AG04450 (cell line): ENCODE data around the gene NFIA. TPM values are rescaled to one million over a fixed set of nuclear protein-coding genes. Genes with fewer than 3 reads are reported as not detected.

Experiments
- CTCF ChIA-PET: fragments of 300-600, 350-600 bp; formaldehyde crosslinking; extraction: SDS; loops from one replicate; lab custom pipeline; 2022; ENCODE audit warnings: antibody characterized with exemption, inconsistent platforms; lab: Charles Lee
- POLR2A ChIA-PET: fragments of 350-600 bp; formaldehyde crosslinking; extraction: SDS; loops from one replicate; lab custom pipeline; 2021; ENCODE audit warnings: antibody characterized with exemption, inconsistent platforms; lab: Yijun Ruan, JAX
- DNase-seq: peaks from one replicate; pipeline ENCODE4 v3.0.0-alpha.2; 2011; ENCODE audit warnings: low read depth, low spot score
- H3K27ac ChIP-seq: one replicate; pipeline ENCODE4 v1.5.1; 2012; ENCODE audit warnings: low read depth, low read length, control low read depth
- H3K27me3 ChIP-seq: one replicate; pipeline ENCODE4 v1.6.0; 2012; ENCODE audit warnings: low read length; ENCODE audit not compliant: control insufficient read depth, insufficient read depth
- H3K4me3 ChIP-seq: 2 replicates; pipeline ENCODE4 v1.5.1; 2011; ENCODE audit warnings: mild to moderate bottlenecking, low read depth, low read length, control low read depth
- H3K9me3 ChIP-seq: 2 replicates; pipeline ENCODE4 v1.5.1; 2012; ENCODE audit warnings: low read length; ENCODE audit not compliant: control insufficient read depth, insufficient read depth
- polyA plus RNA-seq: library from polyadenylated mRNA; depleted of rRNA; stranded (reverse); fragments of >200 nt; gene quantifications from 2 replicates; pipeline ENCODE4 v1.2.3, GENCODE V29; 2011
- TF ChIP-seq, protein P1 (sequence below): IDR thresholded peaks from 2 replicates; pipeline ENCODE4 v1.5.1; 2011; ENCODE audit warnings: low read depth, low read length, control low read depth, inconsistent platforms

The NFIA gene
- polyA plus RNA-seq, 1 experiment: 3.9 TPM

DNA sequence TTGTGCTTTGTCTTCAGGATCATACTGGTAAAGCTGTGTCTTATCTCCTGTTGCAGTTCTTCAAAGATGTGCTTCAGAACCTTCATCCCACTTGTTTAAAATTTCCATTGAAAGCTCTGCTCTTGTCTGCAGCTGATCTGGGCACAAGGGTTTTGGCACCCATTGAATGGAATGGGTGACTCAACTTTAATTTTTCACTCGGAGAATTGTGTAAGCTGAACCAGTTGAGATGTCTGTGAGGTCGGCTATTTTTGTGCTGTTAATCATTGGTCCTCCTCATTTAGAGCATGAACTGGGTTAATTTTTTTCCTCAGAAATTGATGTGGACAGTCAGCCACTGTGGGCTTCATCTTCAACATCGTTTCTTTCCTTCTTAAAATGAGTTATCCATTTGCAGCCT is 390.5 kb downstream of the NFIA start:
- POLR2A ChIA-PET: no interaction called here
- no peak for DNase-seq

DNA sequence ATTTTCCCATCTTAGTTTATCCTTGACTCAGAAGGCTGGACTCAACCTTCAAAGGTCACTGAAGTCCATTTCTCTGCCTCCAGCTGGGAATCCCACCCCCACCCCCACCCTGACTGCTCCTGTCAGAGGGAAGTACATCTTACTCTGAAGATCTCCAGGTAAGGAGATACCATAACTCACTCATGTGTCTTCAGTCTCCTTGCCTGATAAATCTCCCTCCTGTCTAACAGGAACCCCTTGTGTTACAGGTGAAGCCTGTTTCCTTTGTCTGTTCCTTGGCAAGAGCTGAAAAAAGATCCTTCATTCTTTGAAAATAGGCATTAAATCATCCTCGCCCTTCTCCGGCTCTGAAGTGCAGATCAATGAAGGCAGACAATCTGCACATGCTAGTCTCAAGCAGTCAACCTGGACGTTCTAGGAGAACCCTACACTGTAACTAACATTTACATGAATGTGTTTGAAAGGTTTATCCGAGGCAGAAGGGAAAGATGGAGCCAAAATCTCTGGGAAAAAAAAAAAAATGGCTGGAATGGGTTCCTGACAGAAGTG is 392.0 kb downstream of the NFIA start:
- POLR2A ChIA-PET: no interaction called here
- Histone ChIP-seq H3K9me3 (no peaks in the 10 kb centered on the region), H3K4me3 (no peak overlapping the region), H3K27ac (no peak overlapping the region), H3K27me3 (no peaks in the 10 kb centered on the region)
- CTCF ChIA-PET: no interaction called here
- TF ChIP-seq, protein P1, sequence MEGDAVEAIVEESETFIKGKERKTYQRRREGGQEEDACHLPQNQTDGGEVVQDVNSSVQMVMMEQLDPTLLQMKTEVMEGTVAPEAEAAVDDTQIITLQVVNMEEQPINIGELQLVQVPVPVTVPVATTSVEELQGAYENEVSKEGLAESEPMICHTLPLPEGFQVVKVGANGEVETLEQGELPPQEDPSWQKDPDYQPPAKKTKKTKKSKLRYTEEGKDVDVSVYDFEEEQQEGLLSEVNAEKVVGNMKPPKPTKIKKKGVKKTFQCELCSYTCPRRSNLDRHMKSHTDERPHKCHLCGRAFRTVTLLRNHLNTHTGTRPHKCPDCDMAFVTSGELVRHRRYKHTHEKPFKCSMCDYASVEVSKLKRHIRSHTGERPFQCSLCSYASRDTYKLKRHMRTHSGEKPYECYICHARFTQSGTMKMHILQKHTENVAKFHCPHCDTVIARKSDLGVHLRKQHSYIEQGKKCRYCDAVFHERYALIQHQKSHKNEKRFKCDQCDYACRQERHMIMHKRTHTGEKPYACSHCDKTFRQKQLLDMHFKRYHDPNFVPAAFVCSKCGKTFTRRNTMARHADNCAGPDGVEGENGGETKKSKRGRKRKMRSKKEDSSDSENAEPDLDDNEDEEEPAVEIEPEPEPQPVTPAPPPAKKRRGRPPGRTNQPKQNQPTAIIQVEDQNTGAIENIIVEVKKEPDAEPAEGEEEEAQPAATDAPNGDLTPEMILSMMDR: no peak
- no peak for DNase-seq

More for the DNA sequence above, 390.5 kb downstream of the NFIA start:
- H3K27ac ChIP-seq: no peak overlapping the region
- CTCF ChIA-PET: no interaction called here
- H3K4me3 ChIP-seq: no peak overlapping the region
- TF ChIP-seq, protein P1: no peak
- no peaks in the 10 kb centered on the region for H3K9me3 ChIP-seq
- H3K27me3 ChIP-seq: no peaks in the 10 kb centered on the region

DNA sequence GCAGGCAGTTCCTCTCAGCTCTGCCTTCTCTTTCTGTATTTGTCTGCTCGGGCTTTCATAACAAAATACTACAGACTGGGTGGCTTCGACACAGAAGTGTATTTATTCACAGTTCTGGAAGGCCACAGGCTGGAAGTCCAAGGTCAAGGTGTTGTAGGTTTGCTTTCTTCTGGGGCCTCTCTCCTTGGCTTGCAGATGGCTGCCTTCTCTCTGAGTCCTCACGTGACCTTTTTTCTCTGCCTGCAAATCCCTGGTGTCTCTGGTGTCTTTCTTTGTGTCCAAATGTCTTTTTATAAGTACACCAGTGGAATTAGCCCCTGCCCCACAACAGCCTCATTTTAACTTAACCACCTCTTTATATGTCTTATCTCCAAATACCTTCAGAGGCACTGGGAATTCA is 392.6 kb downstream of the NFIA start:
- TF ChIP-seq, protein P1: no peak
- no peak overlapping the region for H3K27ac ChIP-seq
- ChIA-PET POLR2A (no interaction called here), CTCF (no interaction called here)
- DNase-seq: no peak
- no peaks in the 10 kb centered on the region for H3K9me3 ChIP-seq
- H3K27me3 ChIP-seq: no peaks in the 10 kb centered on the region
- no peak overlapping the region for H3K4me3 ChIP-seq

DNA sequence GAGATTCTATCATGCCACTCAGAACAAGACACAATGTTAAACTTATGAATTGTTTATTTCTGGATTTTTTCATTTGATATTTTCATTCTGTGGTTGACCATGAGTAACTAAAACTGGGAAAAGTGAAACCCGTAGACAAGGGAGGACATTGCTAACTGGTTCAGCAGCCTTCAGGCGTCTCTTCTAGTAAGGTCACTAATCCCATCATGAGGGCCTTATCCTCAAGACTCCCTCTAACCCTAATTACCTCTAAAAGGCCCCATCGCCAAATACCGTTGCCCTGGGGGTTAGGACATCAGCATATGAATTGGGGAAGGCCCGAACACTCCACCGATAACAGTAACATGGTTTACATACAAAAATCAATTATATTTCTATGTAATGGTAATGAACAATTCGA is 394.9 kb downstream of the NFIA start:
- Histone ChIP-seq H3K9me3 (no peaks in the 10 kb centered on the region), H3K4me3 (no peak overlapping the region), H3K27me3 (peaks cover 2% of the 10 kb centered on the region), H3K27ac (no peak overlapping the region)
- TF ChIP-seq, protein P1: no peak
- ChIA-PET POLR2A (no interaction called here), CTCF (no interaction called here)
- DNase-seq: no peak

DNA sequence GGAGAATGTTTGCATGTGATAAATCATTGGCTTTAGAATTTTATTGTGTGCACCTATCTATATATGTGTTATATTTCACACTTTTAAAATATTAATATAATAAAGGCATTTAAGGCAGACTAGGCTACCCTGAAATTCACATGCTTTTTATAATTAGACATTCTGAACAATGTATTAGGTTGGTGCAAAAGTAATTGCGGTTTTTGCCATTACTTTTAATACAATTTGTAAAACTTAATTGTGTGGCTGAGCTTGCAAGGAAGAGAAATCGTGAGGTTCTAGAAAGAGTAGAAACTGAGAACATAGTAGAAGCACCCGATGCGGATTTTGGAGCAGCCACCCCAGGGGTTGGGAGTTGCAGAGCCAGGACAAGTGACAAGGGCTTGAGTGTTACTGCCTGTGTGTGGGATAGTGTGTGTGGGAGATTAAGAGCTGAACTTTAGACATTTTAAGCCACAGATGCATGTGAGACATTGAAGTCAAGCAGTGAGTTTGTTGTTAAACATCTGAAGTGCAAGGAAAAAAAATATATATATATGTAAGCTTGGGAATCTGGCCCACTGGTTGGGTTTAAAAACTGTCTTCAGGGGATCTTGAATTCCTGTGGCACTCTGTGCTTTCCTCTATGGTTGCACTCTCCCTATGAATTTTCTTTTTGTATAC is 398.0 kb downstream of the NFIA start:
- Histone ChIP-seq H3K27ac (no peak overlapping the region), H3K4me3 (no peak overlapping the region), H3K9me3 (no peaks in the 10 kb centered on the region), H3K27me3 (peaks cover 2% of the 10 kb centered on the region)
- TF ChIP-seq, protein P1: no peak
- CTCF ChIA-PET: no interaction called here
- POLR2A ChIA-PET: no interaction called here
- DNase-seq: no peak
